Endothelial cell of umbilical vein (primary cell): ENCODE measurements around the gene DAZAP1. TPM values are rescaled to one million over a fixed set of nuclear protein-coding genes. Genes with fewer than 3 reads are reported as not detected.

Experiments used
- BruUV-seq: library from RNA; stranded (reverse); fragments of 400-500 nt; replicated peaks from 2 replicates; lab custom pipeline; 2021; lab: Mats Ljungman, UMichigan
- CTCF ChIA-PET: fragments of 300-600, 350-600 bp; sonication (Branson Sonifier 250); formaldehyde crosslinking; loops from one replicate; lab custom pipeline; 2021; ENCODE audit warnings: antibody characterized with exemption, inconsistent platforms; lab: Charles Lee
- POLR2A ChIA-PET: fragments of 300-600, 350-600 bp; sonication (Branson Sonifier 250); formaldehyde crosslinking; loops from one replicate; lab custom pipeline; 2021; ENCODE audit warnings: antibody characterized with exemption, inconsistent platforms; lab: Charles Lee
- DNase-seq: peaks from one replicate; pipeline ENCODE4 v3.0.0-alpha.2; 2011; ENCODE audit warnings: low read depth, low spot score
- FAIRE-seq: peaks from 2 replicates; lab custom pipeline; 2011; peaks lifted over from hg19 to GRCh38; lab: Jason Lieb, UNC
- H2AFZ ChIP-seq: 2 replicates; pipeline ENCODE4 v1.6.0; 2012; ENCODE audit warnings: low read depth, low read length, control low read depth, inconsistent platforms
- H3K27ac ChIP-seq: 2 replicates; pipeline ENCODE4 v1.5.1; 2011; ENCODE audit warnings: low read depth, mild to moderate bottlenecking, control low read depth, low read length, moderate library complexity; ENCODE audit not compliant: insufficient read depth
- H3K27me3 ChIP-seq, 2 experiments: 2 replicates each; pipeline versions ENCODE4 v1.6.0 to v1.6.1; 2011; ENCODE audit warnings: low read length in 2 of 2, mixed read lengths in 1 of 2; ENCODE audit not compliant: control insufficient read depth in 2 of 2, insufficient read depth in 2 of 2
- H3K36me3 ChIP-seq, 2 experiments: 2 replicates in 1 of 2; 3 replicates in 1 of 2; pipeline ENCODE4 v1.5.1; 2011; ENCODE audit warnings: low read length in 2 of 2, mild to moderate bottlenecking in 1 of 2, moderate library complexity in 1 of 2; ENCODE audit not compliant: control insufficient read depth in 2 of 2, insufficient read depth in 2 of 2; ENCODE audit errors: extremely low read depth in 1 of 2
- H3K4me1 ChIP-seq: 3 replicates; pipeline ENCODE4 v1.5.1; 2011; ENCODE audit warnings: mild to moderate bottlenecking, low read length; ENCODE audit not compliant: control insufficient read depth, insufficient read depth; ENCODE audit errors: extremely low read depth
- H3K4me2 ChIP-seq: 2 replicates; pipeline ENCODE4 v1.6.1; 2011; ENCODE audit warnings: low read length, control low read depth, mixed read lengths; ENCODE audit not compliant: insufficient read depth
- H3K4me3 ChIP-seq, 3 experiments: fragments of 200-600 bp in 1 of 3; sonication (generic), shearing (Covaris generic) in 1 of 3; replicated peaks in 1 of 3; 2 replicates each; pipeline ENCODE4 v1.5.1; 2011 to 2016; ENCODE audit warnings: control low read depth in 3 of 3, low read length in 3 of 3, mild to moderate bottlenecking in 2 of 3, inconsistent platforms in 1 of 3, low read depth in 1 of 3, moderate library complexity in 1 of 3; ENCODE audit not compliant: insufficient read depth in 1 of 3
- H3K79me2 ChIP-seq: 2 replicates; pipeline ENCODE4 v1.6.0; 2012; ENCODE audit warnings: low read length, inconsistent platforms; ENCODE audit not compliant: control insufficient read depth, insufficient read depth
- H3K9ac ChIP-seq: replicated peaks from 2 replicates; pipeline ENCODE3; 2011; ENCODE audit warnings: low read length, control low read depth; ENCODE audit not compliant: insufficient read depth; ENCODE audit errors: extremely low read depth
- H3K9me1 ChIP-seq: replicated peaks from 3 replicates; pipeline ENCODE4 v1.6.0; 2011; ENCODE audit warnings: mild to moderate bottlenecking, low read length; ENCODE audit not compliant: control insufficient read depth, insufficient read depth; ENCODE audit errors: extremely low read depth
- H3K9me3 ChIP-seq: replicated peaks from 2 replicates; pipeline ENCODE4 v1.5.1; 2012; ENCODE audit warnings: low read length, inconsistent platforms; ENCODE audit not compliant: control insufficient read depth, insufficient read depth
- H4K20me1 ChIP-seq: replicated peaks from 2 replicates; pipeline ENCODE3; 2011; ENCODE audit warnings: mild to moderate bottlenecking, low read length; ENCODE audit not compliant: control insufficient read depth, insufficient read depth; ENCODE audit errors: extremely low read depth
- CTCF ChIP-seq, 2 donors: IDR thresholded peaks; 1 replicate in 1 of 2; 2 replicates in 1 of 2; pipeline ENCODE4 v1.5.1; 2011; ENCODE audit warnings: low read length in 2 of 2, mild to moderate bottlenecking in 2 of 2, moderate library complexity in 2 of 2, control low read depth in 1 of 2, inconsistent platforms in 1 of 2, low read depth in 1 of 2; ENCODE audit not compliant: insufficient read depth in 1 of 2; ENCODE audit errors: extremely low read depth in 1 of 2
- EZH2 ChIP-seq: IDR thresholded peaks from 2 replicates; pipeline ENCODE4 v1.6.1; 2012; ENCODE audit warnings: borderline replicate concordance, low read depth, mild to moderate bottlenecking, moderate library complexity, low read length, inconsistent platforms; ENCODE audit not compliant: severe bottlenecking
- FOS ChIP-seq: IDR thresholded peaks from 2 replicates; pipeline ENCODE4 v1.6.1; 2011; ENCODE audit warnings: mild to moderate bottlenecking, low read length, moderate library complexity, borderline replicate concordance; ENCODE audit not compliant: insufficient read depth
- GATA2 ChIP-seq: IDR thresholded peaks from 2 replicates; pipeline ENCODE4 v1.7.0; 2011; ENCODE audit warnings: low read depth, mild to moderate bottlenecking, moderate library complexity, mixed read lengths, low read length; ENCODE audit not compliant: insufficient read length, insufficient read depth
- JUN ChIP-seq: IDR thresholded peaks from 2 replicates; pipeline ENCODE4 v1.6.1; 2011; ENCODE audit warnings: borderline replicate concordance, low read depth; ENCODE audit not compliant: insufficient read length, insufficient read depth
- MAX ChIP-seq: IDR thresholded peaks from 2 replicates; pipeline ENCODE4 v1.6.1; 2011; ENCODE audit not compliant: insufficient read depth, insufficient read length
- MYC ChIP-seq: IDR thresholded peaks from one replicate; pipeline ENCODE4 v1.6.1; 2011; ENCODE audit warnings: mild to moderate bottlenecking, low read depth, low read length
- POLR2A ChIP-seq: IDR thresholded peaks from 2 replicates; pipeline ENCODE4 v1.6.1; 2012; ENCODE audit warnings: low read depth, mild to moderate bottlenecking, control low read depth, low read length
- POLR2AphosphoS5 ChIP-seq: IDR thresholded peaks from 2 replicates; pipeline ENCODE4 v1.6.1; 2012; ENCODE audit warnings: low read depth, mild to moderate bottlenecking, control low read depth, low read length, moderate library complexity; ENCODE audit not compliant: insufficient read depth
- dilution Hi-C: fragments of 300-500 bp; cut with MboI; formaldehyde crosslinking; loops from one replicate; pipeline ENCODE4 v1.15.0; 2019; ENCODE audit warnings: low sequenced_read_pairs; ENCODE audit not compliant: extremely low pct_ligation_motif_present
- intact Hi-C: fragments of 100-400 bp; cut with micrococcal nuclease; formaldehyde crosslinking; loops from one replicate; pipeline ENCODE4 v1.10.0; 2022
- polyA plus RNA-seq, 4 experiments: library from polyadenylated mRNA; depleted of rRNA in 3 of 4; stranded (reverse) in 3 of 4; unstranded in 1 of 4; fragments of >200 nt; gene quantifications; 2 replicates each; pipeline versions ENCODE4 v1.2.1 to v1.2.3, GENCODE V29; 2011 to 2012; ENCODE audit warnings: missing spikeins in 1 of 4
- total RNA-seq: library from RNA; stranded (reverse); gene quantifications from 2 replicates; pipeline ENCODE4 v1.2.3, GENCODE V29; 2021

The DAZAP1 gene
- total and polyA plus RNA-seq, 2 donors (not counting 3 experiments of a cell fraction or from before 2014, with no cell fraction given), result 50.1 to 187 TPM

- Histone ChIP-seq H3K27ac (no peak overlapping the region), H3K79me2 (no peaks in the 10 kb centered on the region), H3K9me1 (no peaks in the 10 kb centered on the region), H3K36me3 (no peaks in the 10 kb centered on the region), H2AFZ (peak overlapping the region; percentile 84), H3K27me3 (no peaks in the 10 kb centered on the region), H3K9me3 (no peaks in the 10 kb centered on the region), H3K4me2 (no peak overlapping the region), H4K20me1 (no peaks in the 10 kb centered on the region), H3K9ac (no peak overlapping the region), H3K4me3 (peak overlapping the region; percentile 47 to 70 (median 56)), H3K4me1 (peaks cover 12% of the 10 kb centered on the region)
- ChIA-PET CTCF (no interaction called here), POLR2A (no interaction called here)
- no peak for FAIRE-seq
- dilution Hi-C loops, result no loop called here
- TF ChIP-seq EZH2 (no peak), MAX (no peak), POLR2AphosphoS5 (no peak), GATA2 (no peak), JUN (no peak), CTCF (IDR thresholded peaks at IDR 0.05; ENCODE audit: extremely low read depth in 1 of 2, insufficient read depth in 1 of 2, low read depth in 1 of 2, low read length in 2 of 2) (no peak), MYC (no peak), FOS (no peak), POLR2A (no peak)
- BruUV-seq, result no TSS peak
- intact Hi-C loops, result loop anchor here (1.0 to 10.0 kb wide), 2 partner anchors 17 to 194 kb away; partner anchors contain the start of genes MBD3 and NDUFS7
- DNase-seq, result no peak
Measured at GRCh38 chr19:1400281-1401137, 6.9 kb upstream of the DAZAP1 start.
